Fibroblast of villous mesenchyme (primary cell): ENCODE results near the gene ELAVL1. TPM values are rescaled to one million over a fixed set of nuclear protein-coding genes. Genes with fewer than 3 reads are reported as not detected.

Experiments used
- DNase-seq: peaks from one replicate; pipeline ENCODE4 v3.0.0-alpha.2; 2010; ENCODE audit warnings: low read depth
- H3K4me3 ChIP-seq: 2 replicates; pipeline ENCODE4 v1.5.1; 2011; ENCODE audit warnings: low read depth, mild to moderate bottlenecking, low read length
- total RNA-seq: library from RNA; depleted of rRNA; stranded (reverse); fragments of >200 nt; gene quantifications from 2 replicates; pipeline ENCODE4 v1.2.3, GENCODE V29; 2012
- TF ChIP-seq, protein P1 (sequence below): IDR thresholded peaks from 2 replicates; pipeline ENCODE4 v1.5.1; 2012; ENCODE audit warnings: low read depth, mild to moderate bottlenecking, low read length; ENCODE audit not compliant: insufficient read depth

Gene ELAVL1
- total RNA-seq, 1 donor = 26.8 TPM

DNA sequence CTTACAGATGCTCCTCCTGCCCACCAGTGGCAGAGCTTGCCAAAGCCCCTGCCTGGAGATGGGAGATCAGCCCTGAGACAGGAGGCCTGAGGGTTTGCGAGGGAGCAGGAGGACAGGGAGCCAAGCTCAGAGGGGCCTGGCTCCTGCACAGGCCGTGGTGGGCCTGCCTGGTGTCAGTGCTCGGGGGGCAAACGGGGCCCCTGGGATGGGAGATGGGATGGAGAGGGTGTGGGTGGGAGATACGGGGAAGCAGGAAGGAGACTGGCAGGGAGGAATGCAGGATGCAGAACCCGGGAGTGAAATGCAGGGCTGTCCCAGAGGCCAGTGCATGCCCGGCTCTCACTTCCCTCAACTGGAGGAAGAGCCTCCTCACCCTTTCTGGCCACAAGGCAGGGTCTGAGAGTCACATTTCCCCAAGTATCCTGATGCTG, 19.9 kb downstream of the ELAVL1 start:
- TF ChIP-seq, protein P1, sequence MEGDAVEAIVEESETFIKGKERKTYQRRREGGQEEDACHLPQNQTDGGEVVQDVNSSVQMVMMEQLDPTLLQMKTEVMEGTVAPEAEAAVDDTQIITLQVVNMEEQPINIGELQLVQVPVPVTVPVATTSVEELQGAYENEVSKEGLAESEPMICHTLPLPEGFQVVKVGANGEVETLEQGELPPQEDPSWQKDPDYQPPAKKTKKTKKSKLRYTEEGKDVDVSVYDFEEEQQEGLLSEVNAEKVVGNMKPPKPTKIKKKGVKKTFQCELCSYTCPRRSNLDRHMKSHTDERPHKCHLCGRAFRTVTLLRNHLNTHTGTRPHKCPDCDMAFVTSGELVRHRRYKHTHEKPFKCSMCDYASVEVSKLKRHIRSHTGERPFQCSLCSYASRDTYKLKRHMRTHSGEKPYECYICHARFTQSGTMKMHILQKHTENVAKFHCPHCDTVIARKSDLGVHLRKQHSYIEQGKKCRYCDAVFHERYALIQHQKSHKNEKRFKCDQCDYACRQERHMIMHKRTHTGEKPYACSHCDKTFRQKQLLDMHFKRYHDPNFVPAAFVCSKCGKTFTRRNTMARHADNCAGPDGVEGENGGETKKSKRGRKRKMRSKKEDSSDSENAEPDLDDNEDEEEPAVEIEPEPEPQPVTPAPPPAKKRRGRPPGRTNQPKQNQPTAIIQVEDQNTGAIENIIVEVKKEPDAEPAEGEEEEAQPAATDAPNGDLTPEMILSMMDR = no peak
- DNase-seq = no peak
- no peak overlapping the region for H3K4me3 ChIP-seq

DNA sequence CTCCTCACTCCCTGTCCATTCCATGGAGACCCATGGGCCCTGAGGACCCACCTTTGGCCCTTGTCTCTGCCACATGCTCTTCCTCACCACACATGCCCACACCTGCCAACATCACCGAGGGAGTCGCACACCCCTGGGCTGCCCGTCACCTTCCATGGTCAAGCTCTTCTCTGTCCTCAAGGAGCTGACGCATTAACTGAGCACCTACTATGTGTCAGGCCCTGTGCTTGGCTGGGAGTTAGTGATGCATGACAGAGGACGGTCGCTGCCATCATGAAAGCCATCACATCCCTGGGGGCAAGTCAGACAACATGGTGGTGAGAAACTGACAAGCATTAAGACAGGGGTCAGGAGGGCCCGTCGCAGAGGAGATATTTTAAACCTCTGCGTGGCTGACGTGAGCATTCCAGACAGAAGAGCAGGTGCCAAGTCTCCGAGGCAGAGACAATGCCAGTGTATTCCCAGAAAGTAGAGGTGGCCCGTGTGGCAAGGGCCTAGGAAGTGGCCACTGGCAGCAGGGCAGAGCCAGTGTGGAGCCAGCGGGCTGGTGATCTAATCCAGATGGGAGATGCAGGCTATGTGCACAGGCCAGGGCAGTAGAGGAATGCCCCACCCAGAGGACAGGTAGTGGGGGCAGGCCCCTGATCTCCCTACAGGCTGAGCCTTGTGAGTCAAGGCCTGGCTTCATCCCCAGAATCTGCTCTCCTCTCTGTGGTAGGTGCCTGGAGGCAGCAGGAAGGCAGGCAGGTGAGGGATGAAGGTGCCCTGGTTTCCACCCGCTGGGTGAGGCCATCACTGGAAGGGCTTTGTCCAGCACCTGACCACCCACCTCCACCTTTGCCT, 21.2 kb downstream of the ELAVL1 start:
- DNase-seq = no peak
- TF ChIP-seq, protein P1 = no peak
- no peak overlapping the region for H3K4me3 ChIP-seq

DNA sequence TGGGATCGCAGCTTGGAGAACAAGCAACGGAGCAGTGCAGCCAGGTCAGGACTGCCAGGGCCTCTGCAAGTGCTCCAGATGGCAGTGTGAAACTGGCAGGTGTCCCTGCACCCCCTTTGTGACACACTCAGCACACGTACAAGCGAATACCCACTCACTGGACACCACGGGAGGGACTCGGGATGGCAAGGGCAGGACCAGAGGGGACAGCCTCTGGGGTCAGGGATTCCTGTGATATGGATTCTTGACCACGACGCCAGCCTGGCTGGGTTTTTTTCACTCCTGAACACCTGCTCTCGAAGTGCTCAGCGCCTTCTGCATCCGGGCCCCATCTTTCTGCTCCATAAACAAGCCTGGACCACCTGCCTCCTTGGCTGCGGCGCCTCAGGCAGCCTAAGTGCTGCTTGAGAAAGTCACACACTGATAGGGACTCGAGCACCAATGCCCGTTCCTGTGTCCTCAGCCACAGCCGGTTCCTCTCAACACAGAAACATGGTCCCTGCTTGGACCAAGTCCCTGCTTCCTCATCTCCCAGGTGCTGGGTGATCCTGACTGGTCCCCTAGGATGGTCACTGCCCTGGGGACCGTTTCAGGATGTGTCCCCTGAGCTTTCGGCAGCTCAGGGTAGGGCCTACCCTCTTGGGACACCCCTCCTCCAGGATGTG, 22.0 kb downstream of the ELAVL1 start:
- DNase-seq = no peak
- TF ChIP-seq, protein P1 = no peak

DNA sequence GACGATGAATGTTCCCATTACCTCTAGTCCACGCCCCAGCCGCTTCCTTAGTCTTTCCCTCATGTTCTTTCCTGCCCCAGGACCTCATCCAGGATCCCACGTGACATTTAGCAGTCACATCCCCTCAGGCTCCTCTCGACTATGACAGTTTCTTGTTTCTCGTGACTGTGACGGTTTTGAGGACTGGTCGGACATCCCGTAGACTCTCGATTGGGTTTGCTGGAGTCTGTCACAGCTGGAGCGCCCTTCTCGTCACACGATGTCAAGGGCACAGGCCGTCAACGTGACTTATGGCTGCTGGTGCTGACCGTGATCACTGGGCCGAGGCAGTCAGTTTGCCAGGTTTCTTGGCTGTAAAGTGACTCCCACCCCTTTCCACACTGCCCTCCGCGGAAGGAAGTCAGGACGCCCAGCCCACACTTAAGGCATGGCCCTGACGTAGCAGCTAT, 22.8 kb downstream of the ELAVL1 start:
- no peak for DNase-seq
- no peak overlapping the region for H3K4me3 ChIP-seq
- TF ChIP-seq, protein P1 = no peak

More for the DNA sequence above, 22.0 kb downstream of the ELAVL1 start:
- H3K4me3 ChIP-seq = no peak overlapping the region

DNA sequence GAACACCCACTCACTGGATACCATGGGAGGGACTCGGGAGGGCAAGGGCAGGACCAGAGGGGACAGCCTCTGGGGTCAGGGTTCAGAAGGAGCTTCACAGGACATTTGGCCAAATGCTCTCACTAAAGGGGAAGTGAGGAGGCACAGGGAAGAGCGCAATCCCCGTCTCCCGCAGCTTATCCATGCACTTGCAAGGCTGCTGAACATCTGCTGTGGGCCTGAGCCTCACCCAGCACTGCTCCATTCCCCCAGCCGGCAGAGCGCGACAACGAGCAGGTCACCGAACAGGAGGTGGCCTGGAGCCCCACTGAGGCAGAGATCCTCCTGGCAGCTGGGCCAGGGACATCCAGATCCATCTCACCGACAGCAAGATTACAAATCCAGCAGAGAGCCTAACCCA, 23.3 kb downstream of the ELAVL1 start:
- DNase-seq = no peak
- TF ChIP-seq, protein P1 = no peak
- H3K4me3 ChIP-seq = no peak overlapping the region

DNA sequence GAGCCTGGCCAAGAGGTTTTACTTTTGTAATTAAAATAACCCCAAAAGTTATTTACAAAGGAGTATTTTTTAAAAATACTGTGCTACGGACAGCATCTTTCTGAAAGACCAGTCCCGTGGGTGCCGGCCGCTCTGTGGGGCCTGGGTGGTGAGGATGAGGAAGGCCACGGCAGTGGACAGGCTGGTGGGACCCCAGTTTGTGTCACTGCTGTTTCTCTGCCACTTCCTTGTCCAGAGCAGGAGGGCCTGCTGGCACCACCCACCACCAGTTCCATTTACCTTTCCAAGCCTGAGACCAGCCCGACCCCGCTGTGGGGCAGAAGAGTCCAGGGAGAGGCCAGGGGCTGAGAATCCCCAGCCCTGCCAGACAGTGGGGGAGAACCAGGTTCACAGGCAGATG, 23.8 kb downstream of the ELAVL1 start:
- H3K4me3 ChIP-seq = no peak overlapping the region
- no peak for DNase-seq
- TF ChIP-seq, protein P1 = no peak
